ENCODE results near the gene TRIM14.
A peak's percentile ranks its signal among the peaks of the same experiment; 100 is the strongest.
"Not testable (repeated sequence)": the region's sequence is repeated elsewhere in the genome, so short reads cannot be mapped to it uniquely, and the experiment has no call there.

TRIM14 gene

GRCh38 chr9:98140503-98140902 is 21.5 kb upstream of the TRIM14 start:
- DNase-seq: no peak

- DNase-seq: no peak
These were observed 17.5 kb upstream of the TRIM14 start for GRCh38 chr9:98136489-98136888.

- no peak for DNase-seq
These were observed 16.9 kb upstream of the TRIM14 start for GRCh38 chr9:98135938-98136337.

GRCh38 chr9:98135558-98135934 is 16.5 kb upstream of the TRIM14 start:
- no peak for DNase-seq

GRCh38 chr9:98134702-98135557 is 15.9 kb upstream of the TRIM14 start:
- DNase-seq: no peak

- no peak for DNase-seq
These were observed 14.0 kb upstream of the TRIM14 start for GRCh38 chr9:98132806-98133631.

GRCh38 chr9:98132158-98132557 is 13.1 kb upstream of the TRIM14 start:
- DNase-seq: no peak

GRCh38 chr9:98130576-98131228 is 11.7 kb upstream of the TRIM14 start:
- no peak for DNase-seq

GRCh38 chr9:98130060-98130459 is 11.0 kb upstream of the TRIM14 start:
- DNase-seq: not testable (repeated sequence)

- DNase-seq: no peak
These were observed 10.4 kb upstream of the TRIM14 start for GRCh38 chr9:98129451-98129881.

GRCh38 chr9:98128316-98128715 is 9.3 kb upstream of the TRIM14 start:
- DNase-seq: no peak

- no peak for DNase-seq
These were observed 8.2 kb upstream of the TRIM14 start for GRCh38 chr9:98127226-98127625.

- no peak for DNase-seq
These were observed 5.8 kb upstream of the TRIM14 start for GRCh38 chr9:98124637-98125426.

GRCh38 chr9:98124091-98124490 is 5.1 kb upstream of the TRIM14 start:
- not testable (repeated sequence) for DNase-seq

GRCh38 chr9:98121058-98121457 is 2.0 kb upstream of the TRIM14 start:
- peak; percentile 18 for DNase-seq

GRCh38 chr9:98120476-98120875 is 1.5 kb upstream of the TRIM14 start:
- no peak for DNase-seq

- DNase-seq: peak; percentile 78
These were observed 910 bp downstream of the TRIM14 start for GRCh38 chr9:98117984-98118639.

- DNase-seq: not testable (repeated sequence)
These were observed 1.9 kb downstream of the TRIM14 start for GRCh38 chr9:98117097-98117496.

- no peak for DNase-seq
These were observed 10.0 kb downstream of the TRIM14 start for GRCh38 chr9:98109052-98109451.

- DNase-seq: no peak
These were observed 10.4 kb downstream of the TRIM14 start for GRCh38 chr9:98108531-98109031.

GRCh38 chr9:98107926-98108325 is 11.1 kb downstream of the TRIM14 start:
- no peak for DNase-seq

- no peak for DNase-seq
These were observed 14.0 kb downstream of the TRIM14 start for GRCh38 chr9:98105006-98105405.

Data from hematopoietic multipotent progenitor cell treated with erythropoietin and hydrocortisone succinate and interleukin-3 and kit ligand, for 8 days (in vitro differentiated cells).